ENCODE results near the gene ASGR2.
A peak's percentile ranks its signal among the peaks of the same experiment; 100 is the strongest.
"Not testable (repeated sequence)": the region's sequence is repeated elsewhere in the genome, so short reads cannot be mapped to it uniquely, and the experiment has no call there.

ASGR2 gene

GRCh38 chr17:7130621-7131422 is 16.2 kb upstream of the ASGR2 start:
- Histone ChIP-seq H3K36me3 (replicated peaks; ENCODE audit: insufficient read depth, low read length) (no peaks in the 10 kb centered on the region), H3K4me1 (ENCODE audit: low read length) (peaks cover 11% of the 10 kb centered on the region), H3K9ac (ENCODE audit: low read length) (no peak overlapping the region), H3K79me2 (ENCODE audit: low read length) (no peaks in the 10 kb centered on the region), H2AFZ (ENCODE audit: low read length) (no peak overlapping the region), H4K20me1 (ENCODE audit: insufficient read depth, low read length) (no peaks in the 10 kb centered on the region), H3K9me2 (replicated peaks; ENCODE audit: insufficient read depth, low read length) (no peaks in the 10 kb centered on the region), H3F3A (ENCODE audit: insufficient read depth, low read length) (peaks cover 10% of the 10 kb centered on the region), H3K4me2 (ENCODE audit: low read depth, low read length) (no peak overlapping the region), H3K27me3 (replicated peaks; ENCODE audit: insufficient read depth, low read length) (no peaks in the 10 kb centered on the region), H3K9me3 (replicated peaks; ENCODE audit: insufficient read depth, low read length) (no peaks in the 10 kb centered on the region), H3K27ac (ENCODE audit: low read length) (peak overlapping the region; percentile 16; the same call in 1 of the 2 replicates), H3K4me3 (ENCODE audit: low read length) (no peak overlapping the region)
- DNase-seq, result no peak
- no peak for TF ChIP-seq CTCF (IDR thresholded peaks at IDR 0.05; ENCODE audit: low read length)
- TF ChIP-seq EZH2phosphoT487 (IDR thresholded peaks at IDR 0.05; ENCODE audit: low read length), result no peak
- TF ChIP-seq EZH2 (optimal IDR thresholded peaks at IDR 0.05; ENCODE audit: low read depth, low read length), result no peak

- TF ChIP-seq EZH2phosphoT487 (IDR thresholded peaks at IDR 0.05; ENCODE audit: low read length) (no peak), CTCF (IDR thresholded peaks at IDR 0.05; ENCODE audit: low read length) (no peak), EZH2 (optimal IDR thresholded peaks at IDR 0.05; ENCODE audit: low read depth, low read length) (no peak)
- no peak overlapping the region for H3K9ac ChIP-seq (ENCODE audit: low read length)
- no peaks in the 10 kb centered on the region for H4K20me1 ChIP-seq (ENCODE audit: insufficient read depth, low read length)
- no peak overlapping the region for H3K4me2 ChIP-seq (ENCODE audit: low read depth, low read length)
- H3K4me3 ChIP-seq (ENCODE audit: low read length), result no peak overlapping the region
- no peaks in the 10 kb centered on the region for H3K79me2 ChIP-seq (ENCODE audit: low read length)
- no peak overlapping the region for H3K27ac ChIP-seq (ENCODE audit: low read length)
- H3K27me3 ChIP-seq (replicated peaks; ENCODE audit: insufficient read depth, low read length), result no peaks in the 10 kb centered on the region
- H3F3A ChIP-seq (ENCODE audit: insufficient read depth, low read length), result peaks cover 10% of the 10 kb centered on the region
- no peak overlapping the region for H2AFZ ChIP-seq (ENCODE audit: low read length)
- H3K9me2 ChIP-seq (replicated peaks; ENCODE audit: insufficient read depth, low read length), result no peaks in the 10 kb centered on the region
- H3K36me3 ChIP-seq (replicated peaks; ENCODE audit: insufficient read depth, low read length), result no peaks in the 10 kb centered on the region
- peaks cover 11% of the 10 kb centered on the region for H3K4me1 ChIP-seq (ENCODE audit: low read length)
- DNase-seq, result no peak
- no peaks in the 10 kb centered on the region for H3K9me3 ChIP-seq (replicated peaks; ENCODE audit: insufficient read depth, low read length)
Measured at GRCh38 chr17:7129311-7129710, 14.7 kb upstream of the ASGR2 start.

DNA sequence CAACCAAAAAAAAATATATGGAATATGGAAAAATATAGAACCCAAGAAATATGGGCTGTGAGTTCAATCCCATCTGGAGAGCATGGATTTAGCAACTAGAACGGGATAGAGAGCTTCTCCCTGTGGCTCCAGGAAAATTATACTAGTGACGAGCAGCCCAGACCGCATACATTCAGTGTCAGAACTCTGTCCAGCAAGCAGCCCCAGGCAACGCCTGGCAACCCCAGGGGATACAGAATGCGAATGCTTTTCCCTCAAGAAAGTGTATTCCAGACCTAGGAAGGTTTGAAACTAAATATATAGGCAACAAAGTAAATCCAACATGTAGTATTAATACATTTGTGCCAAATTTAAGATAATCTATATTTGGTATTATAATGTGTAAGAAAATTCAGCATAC is 13.5 kb upstream of the ASGR2 start:
- peaks cover 10% of the 10 kb centered on the region for H3F3A ChIP-seq (ENCODE audit: insufficient read depth, low read length)
- no peak overlapping the region for H3K9ac ChIP-seq (ENCODE audit: low read length)
- no peak overlapping the region for H3K4me3 ChIP-seq (ENCODE audit: low read length)
- H4K20me1 ChIP-seq (ENCODE audit: insufficient read depth, low read length), result no peaks in the 10 kb centered on the region
- TF ChIP-seq EZH2 (optimal IDR thresholded peaks at IDR 0.05; ENCODE audit: low read depth, low read length) (no peak), CTCF (IDR thresholded peaks at IDR 0.05; ENCODE audit: low read length) (no peak), EZH2phosphoT487 (IDR thresholded peaks at IDR 0.05; ENCODE audit: low read length) (no peak)
- H2AFZ ChIP-seq (ENCODE audit: low read length), result no peak overlapping the region
- no peaks in the 10 kb centered on the region for H3K27me3 ChIP-seq (replicated peaks; ENCODE audit: insufficient read depth, low read length)
- H3K4me2 ChIP-seq (ENCODE audit: low read depth, low read length), result no peak overlapping the region
- no peaks in the 10 kb centered on the region for H3K9me3 ChIP-seq (replicated peaks; ENCODE audit: insufficient read depth, low read length)
- no peaks in the 10 kb centered on the region for H3K36me3 ChIP-seq (replicated peaks; ENCODE audit: insufficient read depth, low read length)
- no peak overlapping the region for H3K27ac ChIP-seq (ENCODE audit: low read length)
- H3K79me2 ChIP-seq (ENCODE audit: low read length), result no peaks in the 10 kb centered on the region
- no peaks in the 10 kb centered on the region for H3K9me2 ChIP-seq (replicated peaks; ENCODE audit: insufficient read depth, low read length)
- no peak for DNase-seq
- H3K4me1 ChIP-seq (ENCODE audit: low read length), result peaks cover 5% of the 10 kb centered on the region

- H3K27ac ChIP-seq (ENCODE audit: low read length); H3K9me2 ChIP-seq (replicated peaks; ENCODE audit: insufficient read depth, low read length); H3K36me3 ChIP-seq (replicated peaks; ENCODE audit: insufficient read depth, low read length); H3K79me2 ChIP-seq (ENCODE audit: low read length); H4K20me1 ChIP-seq (ENCODE audit: insufficient read depth, low read length); H3K9ac ChIP-seq (ENCODE audit: low read length); H3K9me3 ChIP-seq (replicated peaks; ENCODE audit: insufficient read depth, low read length); H3K4me1 ChIP-seq (ENCODE audit: low read length); H3K27me3 ChIP-seq (replicated peaks; ENCODE audit: insufficient read depth, low read length); DNase-seq; H3K4me3 ChIP-seq (ENCODE audit: low read length); H3K4me2 ChIP-seq (ENCODE audit: low read depth, low read length); H2AFZ ChIP-seq (ENCODE audit: low read length); H3F3A ChIP-seq (ENCODE audit: insufficient read depth, low read length): not testable (repeated sequence)
Measured at GRCh38 chr17:7127501-7127900, 12.9 kb upstream of the ASGR2 start.

DNA sequence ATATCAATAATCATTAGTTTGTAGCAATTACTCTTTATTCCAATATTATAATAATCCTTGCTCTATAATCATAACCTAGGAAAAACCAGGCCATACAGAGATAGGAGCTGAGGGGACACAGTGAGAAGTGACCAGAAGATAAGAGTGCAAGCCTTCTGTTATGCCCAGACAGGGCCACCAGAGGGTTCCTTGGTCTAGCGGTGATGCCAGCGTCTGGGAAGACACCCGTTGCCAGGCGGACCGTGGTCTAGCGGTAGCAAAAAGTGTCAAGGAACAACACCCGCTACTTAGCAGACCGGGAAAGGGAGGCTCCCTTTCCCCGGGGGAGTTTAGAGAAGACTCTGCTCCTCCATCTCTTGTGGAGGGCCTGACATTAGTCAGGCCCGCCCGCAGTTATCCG is 11.8 kb upstream of the ASGR2 start:
- H3K9me3 ChIP-seq (replicated peaks; ENCODE audit: insufficient read depth, low read length); H3K36me3 ChIP-seq (replicated peaks; ENCODE audit: insufficient read depth, low read length); H3K4me2 ChIP-seq (ENCODE audit: low read depth, low read length); H4K20me1 ChIP-seq (ENCODE audit: insufficient read depth, low read length); H3F3A ChIP-seq (ENCODE audit: insufficient read depth, low read length); H3K9ac ChIP-seq (ENCODE audit: low read length); H3K4me3 ChIP-seq (ENCODE audit: low read length); H3K4me1 ChIP-seq (ENCODE audit: low read length); H3K27me3 ChIP-seq (replicated peaks; ENCODE audit: insufficient read depth, low read length); H3K27ac ChIP-seq (ENCODE audit: low read length); H3K9me2 ChIP-seq (replicated peaks; ENCODE audit: insufficient read depth, low read length); DNase-seq; H3K79me2 ChIP-seq (ENCODE audit: low read length); H2AFZ ChIP-seq (ENCODE audit: low read length): not testable (repeated sequence)

Measured in MM.1S (cell line).